NCI-H446 treated with DMSO at 0.1 percent for 48 hours (cell line): ENCODE results near the gene SIGLEC7.
A peak's percentile ranks its signal among the peaks of the same experiment; 100 is the strongest.
"Not testable (repeated sequence)": the region's sequence is repeated elsewhere in the genome, so short reads cannot be mapped to it uniquely, and the experiment has no call there.

Experiments
- DNase-seq: peaks from one replicate; lab custom pipeline; 2025; lab: John Stamatoyannopoulos, UW

SIGLEC7 gene

GRCh38 chr19:51139299-51140014 is 2.6 kb upstream of the SIGLEC7 start:
- DNase-seq, result no peak

DNA sequence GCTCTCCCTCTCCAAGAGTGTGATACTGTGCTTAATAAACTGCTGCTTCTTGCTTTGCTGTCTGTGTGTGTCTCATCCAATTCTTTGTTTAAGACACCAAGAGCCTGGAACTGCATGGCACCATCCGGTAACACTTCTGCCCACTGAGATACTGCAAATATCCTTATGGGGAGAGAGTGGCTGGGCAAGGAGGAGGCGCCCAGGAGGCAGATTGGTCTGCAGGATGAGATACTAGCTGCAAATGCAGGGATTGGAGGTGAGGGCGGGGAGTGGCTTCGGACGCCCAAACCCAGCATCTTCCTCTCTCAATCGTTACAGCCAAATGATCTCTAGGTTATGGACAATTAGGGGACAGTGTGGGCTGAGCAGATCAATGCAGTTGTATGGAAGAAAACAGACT is 1.7 kb upstream of the SIGLEC7 start:
- DNase-seq, result no peak

- DNase-seq, result no peak
These were observed 920 bp upstream of the SIGLEC7 start for GRCh38 chr19:51141181-51141580.

DNA sequence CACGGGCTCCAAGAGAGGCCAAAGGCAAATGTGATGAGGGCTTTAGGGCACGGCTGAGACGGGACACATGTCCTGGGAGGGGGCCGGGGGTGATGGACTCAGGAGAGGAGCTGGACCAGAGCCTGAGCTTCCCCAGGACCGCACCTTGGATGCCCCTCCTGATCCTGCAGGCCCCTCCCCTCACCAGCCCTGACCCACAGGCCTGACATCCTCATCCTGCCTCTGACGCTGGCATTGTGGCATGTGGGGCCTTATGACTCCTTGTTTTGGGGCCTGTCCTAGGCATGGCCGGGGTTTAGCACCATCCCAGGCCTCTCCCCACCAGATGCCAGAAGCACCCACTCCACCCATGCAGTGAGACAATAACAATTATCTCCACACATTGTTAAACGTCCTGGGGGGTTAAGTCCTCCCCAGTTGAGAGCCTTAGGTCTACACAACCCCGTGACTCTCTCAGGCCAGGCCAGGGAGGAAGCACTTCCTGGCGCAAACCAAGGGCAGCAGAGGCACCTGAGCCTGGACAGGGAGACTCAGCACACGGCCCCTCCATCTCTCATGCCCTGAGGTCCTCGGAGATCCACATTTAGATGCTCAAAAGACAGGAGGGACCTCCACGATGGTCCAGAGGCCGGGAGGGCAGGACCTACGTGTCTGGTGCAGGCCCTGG is 841 bp downstream of the SIGLEC7 start:
- DNase-seq, result not testable (repeated sequence)

- no peak for DNase-seq
These were observed 1.4 kb downstream of the SIGLEC7 start for GRCh38 chr19:51143486-51143885.

- DNase-seq, result no peak
These were observed 2.5 kb downstream of the SIGLEC7 start for GRCh38 chr19:51144482-51145045.

DNA sequence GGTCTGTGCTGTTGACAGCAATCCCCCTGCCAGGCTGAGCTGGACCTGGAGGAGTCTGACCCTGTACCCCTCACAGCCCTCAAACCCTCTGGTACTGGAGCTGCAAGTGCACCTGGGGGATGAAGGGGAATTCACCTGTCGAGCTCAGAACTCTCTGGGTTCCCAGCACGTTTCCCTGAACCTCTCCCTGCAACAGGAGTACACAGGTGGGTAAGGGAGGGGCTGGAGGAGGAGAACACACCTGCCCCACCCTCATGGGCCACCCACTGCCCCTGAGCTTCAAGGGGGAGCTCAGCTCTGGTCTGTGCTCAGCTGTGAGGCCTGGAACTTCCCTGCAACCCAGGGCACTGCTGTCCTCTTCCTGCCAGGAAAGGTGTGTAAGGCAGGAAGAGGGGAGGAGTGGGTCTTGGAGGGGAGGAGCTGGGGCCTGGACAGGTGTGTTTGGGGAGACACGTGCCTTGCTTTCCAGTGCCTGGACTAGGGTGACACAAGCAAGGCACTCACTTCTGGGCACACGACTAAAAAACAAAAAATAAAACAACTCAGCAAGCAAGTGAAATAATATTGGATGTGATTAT is 3.9 kb downstream of the SIGLEC7 start:
- no peak for DNase-seq

- DNase-seq, result no peak
These were observed 4.7 kb downstream of the SIGLEC7 start for GRCh38 chr19:51146751-51147150.

- DNase-seq, result no peak
These were observed 5.6 kb downstream of the SIGLEC7 start for GRCh38 chr19:51147663-51148062.

GRCh38 chr19:51148580-51148979 is 6.5 kb downstream of the SIGLEC7 start:
- no peak for DNase-seq

DNA sequence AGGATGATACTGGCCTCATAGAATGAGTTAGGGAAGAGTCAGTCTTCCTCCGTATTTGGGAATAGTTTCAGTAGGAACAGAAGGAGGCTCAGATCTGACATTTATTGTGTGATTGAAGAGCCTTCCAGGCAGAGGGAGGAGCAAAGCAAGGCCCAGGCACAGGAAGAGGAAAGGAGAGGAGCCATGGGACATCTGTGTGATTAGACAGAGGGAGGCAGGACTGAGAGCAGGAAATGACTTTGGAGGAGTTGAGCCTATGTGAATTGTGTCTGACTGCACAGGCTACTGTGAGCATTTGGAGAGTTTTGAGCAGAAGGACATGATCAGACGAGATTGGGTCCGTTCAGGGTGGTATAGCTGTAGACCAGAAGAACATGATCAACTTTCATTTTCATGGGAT is 8.5 kb downstream of the SIGLEC7 start:
- DNase-seq, result no peak

- DNase-seq, result no peak
These were observed 14.6 kb downstream of the SIGLEC7 start for GRCh38 chr19:51156710-51157109.

GRCh38 chr19:51157265-51157664 is 15.2 kb downstream of the SIGLEC7 start:
- DNase-seq, result no peak

- peak; percentile 0 for DNase-seq
These were observed 16.5 kb downstream of the SIGLEC7 start for GRCh38 chr19:51158474-51159129.

- DNase-seq, result no peak
These were observed 17.6 kb downstream of the SIGLEC7 start for GRCh38 chr19:51159656-51160055.

DNA sequence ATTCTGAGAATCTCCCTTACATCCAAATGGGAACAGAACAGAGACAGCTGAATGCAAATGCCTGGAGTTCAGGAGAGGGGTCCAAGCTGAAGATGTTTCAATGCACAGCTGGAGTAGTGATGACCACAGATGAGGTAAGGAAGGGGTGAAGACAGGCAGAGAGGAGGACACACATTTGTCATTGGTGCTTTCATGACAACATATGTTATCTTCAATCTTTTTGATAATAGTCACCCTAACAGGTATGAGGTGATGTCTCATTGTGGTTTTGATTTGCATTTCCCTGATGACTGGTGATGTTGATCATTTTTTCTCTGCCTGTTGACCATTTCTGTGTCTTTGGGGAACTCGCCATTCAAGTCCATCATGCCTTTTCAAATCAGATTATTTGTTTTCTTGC is 19.2 kb downstream of the SIGLEC7 start:
- no peak for DNase-seq

GRCh38 chr19:51161867-51162496 is 19.9 kb downstream of the SIGLEC7 start:
- DNase-seq, result no peak

GRCh38 chr19:51163257-51163656 is 21.2 kb downstream of the SIGLEC7 start:
- no peak for DNase-seq

DNA sequence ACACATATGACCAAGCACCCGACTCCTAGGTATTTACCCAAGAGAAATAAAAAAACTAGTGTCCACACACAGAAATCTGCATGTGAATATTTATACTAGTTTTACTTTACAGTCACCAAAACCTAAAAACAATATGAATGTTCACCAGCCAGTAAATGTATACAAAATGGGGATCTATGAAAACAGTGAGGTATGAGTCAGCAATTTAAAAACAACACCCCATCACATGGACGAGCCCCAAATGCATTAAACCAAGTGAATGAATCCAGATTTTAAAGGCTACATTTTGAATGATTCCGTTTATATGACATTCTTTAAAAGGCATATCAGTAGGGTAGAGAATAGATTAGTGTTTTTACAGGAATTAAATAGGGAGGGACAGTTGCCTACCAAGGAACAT is 22.1 kb downstream of the SIGLEC7 start:
- DNase-seq, result no peak

- DNase-seq, result no peak
These were observed 24.9 kb downstream of the SIGLEC7 start for GRCh38 chr19:51166846-51167490.

DNA sequence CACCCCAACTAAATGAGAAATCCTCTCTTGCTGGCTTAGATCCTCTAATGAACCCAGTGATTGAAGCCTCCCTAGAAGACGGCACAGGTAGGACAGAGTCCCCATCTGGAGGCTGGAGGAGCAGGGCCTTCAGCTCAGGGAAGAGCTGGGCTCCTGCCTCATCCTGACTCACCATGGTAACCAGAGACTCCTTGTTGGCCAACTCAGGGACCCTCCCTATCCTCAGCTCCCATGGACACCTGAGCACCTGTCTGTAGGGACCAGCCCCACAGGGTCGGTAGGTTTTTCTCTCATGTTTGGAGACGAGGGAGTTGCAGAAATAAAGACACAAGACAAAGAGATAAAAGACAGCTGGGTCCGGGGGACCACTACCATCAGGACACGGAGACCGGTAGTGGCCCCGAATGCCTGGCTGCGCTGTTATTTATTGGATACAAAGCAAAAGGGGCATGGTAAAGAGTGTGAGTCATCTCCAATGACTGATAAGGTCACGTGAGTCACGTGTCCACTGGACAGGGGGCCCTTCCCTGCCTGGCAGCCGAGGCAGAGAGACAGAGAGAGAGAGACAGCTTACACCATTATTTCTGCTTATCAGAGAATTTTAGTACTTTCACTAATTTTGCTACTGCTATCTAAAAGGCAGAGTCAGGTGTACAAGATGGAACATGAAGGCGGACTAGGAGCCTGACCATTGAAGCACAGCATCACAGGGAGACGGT is 26.6 kb downstream of the SIGLEC7 start:
- DNase-seq, result no peak
